Stimulated activated CD4-positive, alpha-beta T cell treated with anti-CD3 and anti-CD28 coated beads, Interleukin-2, amount 100 ng/mL, for 48 hours (primary cell): ENCODE data around the gene MX2.
A peak's percentile ranks its signal among the peaks of the same experiment; 100 is the strongest.
"Not testable (repeated sequence)": the region's sequence is repeated elsewhere in the genome, so short reads cannot be mapped to it uniquely, and the experiment has no call there.

ENCODE experiments used
- DNase-seq, 2 donors: peaks; one replicate each; pipeline ENCODE4 v3.0.0-alpha.2; 2020

The MX2 gene

GRCh38 chr21:41361786-41362604 is at the start of gene MX2:
MX2 (plus strand) TSS chr21:41362027; CDS start chr21:41376907, 14,880 bp downstream.
- peak; percentile 54 to 55 for DNase-seq

GRCh38 chr21:41313285-41314164 is 48.3 kb upstream of the MX2 start:
- not testable (repeated sequence) for DNase-seq

- DNase-seq: no peak
Measured at GRCh38 chr21:41315726-41316125, 46.1 kb upstream of the MX2 start.

- DNase-seq: no peak
Measured at GRCh38 chr21:41316200-41317062, 45.4 kb upstream of the MX2 start, which contains the start of gene FAM3B. FAM3B (plus strand) TSS chr21:41316801; CDS start chr21:41316880, 79 bp downstream.

GRCh38 chr21:41317063-41317392 is 44.8 kb upstream of the MX2 start:
- no peak for DNase-seq

GRCh38 chr21:41317458-41317857 is 44.4 kb upstream of the MX2 start:
- no peak for DNase-seq

GRCh38 chr21:41318218-41318617 is 43.6 kb upstream of the MX2 start:
- DNase-seq: no peak

GRCh38 chr21:41319273-41319672 is 42.6 kb upstream of the MX2 start:
- DNase-seq: no peak

GRCh38 chr21:41321211-41321907 is 40.5 kb upstream of the MX2 start:
- DNase-seq: no peak

- DNase-seq: no peak
Measured at GRCh38 chr21:41321908-41322495, 39.8 kb upstream of the MX2 start.

- DNase-seq: no peak
Measured at GRCh38 chr21:41322496-41323382, 39.1 kb upstream of the MX2 start.

- no peak for DNase-seq
Measured at GRCh38 chr21:41325138-41325912, 36.5 kb upstream of the MX2 start.

- DNase-seq: no peak
Measured at GRCh38 chr21:41326414-41327080, 35.3 kb upstream of the MX2 start.

GRCh38 chr21:41327753-41328152 is 34.1 kb upstream of the MX2 start:
- no peak for DNase-seq

GRCh38 chr21:41328660-41329607 is 32.9 kb upstream of the MX2 start:
- no peak for DNase-seq

GRCh38 chr21:41333752-41334151 is 28.1 kb upstream of the MX2 start:
- no peak for DNase-seq

- no peak for DNase-seq
Measured at GRCh38 chr21:41337515-41337914, 24.3 kb upstream of the MX2 start.

- DNase-seq: no peak
Measured at GRCh38 chr21:41338455-41338854, 23.4 kb upstream of the MX2 start.
